ENCODE measurements around the gene MRPL24.

The MRPL24 gene

GRCh38 chr1:156721131-156721530 is 19.8 kb downstream of the MRPL24 start:
- H3K27ac ChIP-seq = no peak overlapping the region
- H3K4me3 ChIP-seq = no peak overlapping the region
- DNase-seq = no peak
- H3K27me3 ChIP-seq = no peaks in the 10 kb centered on the region
- H3K9me3 ChIP-seq = no peaks in the 10 kb centered on the region
- H3K36me3 ChIP-seq = peaks cover 30 to 55% (median 46%) of the 10 kb centered on the region in 3 donors
- intact Hi-C loops (cut with DNase I; ENCODE audit: low total_unique reads) = no loop called here
- H3K4me1 ChIP-seq = peaks cover 0 to 22% (median 18%) of the 10 kb centered on the region in 4 donors
- TF ChIP-seq CTCF (IDR thresholded peaks at IDR 0.05) = no peak

GRCh38 chr1:156717351-156717750 is 23.5 kb downstream of the MRPL24 start:
- intact Hi-C loops (cut with DNase I; ENCODE audit: low total_unique reads) = no loop called here
- Histone ChIP-seq H3K9me3 (no peaks in the 10 kb centered on the region), H3K4me3 (no peak overlapping the region), H3K36me3 (peaks cover 8 to 35% (median 18%) of the 10 kb centered on the region in 3 donors), H3K27ac (no peak overlapping the region), H3K27me3 (no peaks in the 10 kb centered on the region), H3K4me1 (peaks cover 0 to 4% (median 0%) of the 10 kb centered on the region in 4 donors)
- TF ChIP-seq CTCF (IDR thresholded peaks at IDR 0.05) = no peak
- DNase-seq = no peak

GRCh38 chr1:156714830-156715229 is 26.1 kb downstream of the MRPL24 start:
- no peaks in the 10 kb centered on the region for H3K9me3 ChIP-seq
- peaks cover 0 to 22% (median 6%) of the 10 kb centered on the region in 4 donors for H3K4me1 ChIP-seq
- H3K4me3 ChIP-seq = no peak overlapping the region
- intact Hi-C loops (cut with DNase I; ENCODE audit: low total_unique reads) = no loop called here
- no peaks in the 10 kb centered on the region for H3K27me3 ChIP-seq
- TF ChIP-seq CTCF (IDR thresholded peaks at IDR 0.05) = no peak
- DNase-seq = no peak
- H3K27ac ChIP-seq = no peak overlapping the region
- H3K36me3 ChIP-seq = peaks cover 0 to 11% (median 0%) of the 10 kb centered on the region in 3 donors

- H3K9me3 ChIP-seq = no peaks in the 10 kb centered on the region
- H3K36me3 ChIP-seq = peaks cover 0 to 10% (median 0%) of the 10 kb centered on the region in 3 donors
- peaks cover 0 to 43% (median 13%) of the 10 kb centered on the region in 4 donors for H3K4me1 ChIP-seq
- intact Hi-C loops (cut with DNase I; ENCODE audit: low total_unique reads) = no loop called here
- H3K4me3 ChIP-seq = no peak overlapping the region
- no peak overlapping the region for H3K27ac ChIP-seq
- no peaks in the 10 kb centered on the region for H3K27me3 ChIP-seq
- no peak for DNase-seq
- TF ChIP-seq CTCF (IDR thresholded peaks at IDR 0.05) = no peak
These were observed 28.3 kb downstream of the MRPL24 start for GRCh38 chr1:156712626-156713025.

GRCh38 chr1:156711011-156711817 is 29.7 kb downstream of the MRPL24 start:
- no peak overlapping the region for H3K27ac ChIP-seq
- H3K36me3 ChIP-seq = peaks cover 0 to 5% (median 0%) of the 10 kb centered on the region in 3 donors
- H3K9me3 ChIP-seq = no peaks in the 10 kb centered on the region
- intact Hi-C loops (cut with DNase I; ENCODE audit: low total_unique reads) = no loop called here
- peaks cover 0 to 57% (median 22%) of the 10 kb centered on the region in 4 donors for H3K4me1 ChIP-seq
- DNase-seq = no peak
- no peak overlapping the region for H3K4me3 ChIP-seq
- TF ChIP-seq CTCF (IDR thresholded peaks at IDR 0.05) = no peak
- no peaks in the 10 kb centered on the region for H3K27me3 ChIP-seq
